ENCODE data around the gene LRRC47. TPM values are rescaled to one million over a fixed set of nuclear protein-coding genes. Genes with fewer than 3 reads are reported as not detected.
"Not testable (repeated sequence)": the region's sequence is repeated elsewhere in the genome, so short reads cannot be mapped to it uniquely, and the experiment has no call there.

LRRC47 gene
- total RNA-seq, 2 donors from 2014 or later, result 30.1 to 30.7 TPM

GRCh38 chr1:3756394-3756793 is 39.9 kb downstream of the LRRC47 start:
- intact Hi-C loops (cut with DNase I), result no loop called here
- no peak for DNase-seq (ENCODE audit: low spot score)

DNA sequence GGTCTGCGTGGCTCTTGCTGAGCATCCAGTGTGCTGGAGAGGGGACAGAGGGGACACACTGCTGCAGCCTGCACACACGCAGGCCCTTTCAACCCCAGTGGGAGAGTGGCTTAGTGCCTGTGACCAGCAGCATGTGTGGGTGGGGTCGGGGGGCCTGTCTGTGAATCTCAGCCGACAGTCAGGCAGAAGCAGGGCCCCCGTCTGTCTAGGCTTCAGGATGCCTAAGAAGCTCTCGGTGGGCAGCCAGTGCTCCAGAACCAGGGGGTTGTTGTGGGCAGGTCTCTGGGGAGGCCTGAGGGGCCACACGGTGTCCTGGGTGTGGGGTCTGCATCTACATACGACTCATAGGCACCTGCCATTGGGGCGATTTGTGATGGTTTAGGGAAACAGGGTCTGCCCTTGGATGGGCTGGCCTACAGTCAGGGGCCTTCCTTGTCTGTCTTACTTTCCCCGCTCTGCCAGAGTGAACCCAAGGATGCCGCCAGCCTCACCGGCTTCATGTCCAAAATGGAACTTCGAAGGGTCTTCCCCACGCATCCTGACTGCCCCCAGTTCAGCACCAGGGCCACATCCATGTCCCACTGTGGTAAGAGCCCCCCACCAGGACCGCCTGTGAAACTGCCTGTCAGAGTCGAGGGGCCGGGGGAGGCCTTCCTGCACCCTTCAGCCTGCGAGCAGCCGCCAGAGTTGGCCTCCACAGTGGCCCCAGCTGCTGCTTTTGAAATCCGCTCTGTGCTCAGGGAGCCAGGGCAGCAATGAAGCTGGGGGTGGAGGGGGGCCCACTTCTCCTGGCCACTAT is 42.4 kb downstream of the LRRC47 start:
- no peak for DNase-seq (ENCODE audit: low spot score)
- intact Hi-C loops (cut with DNase I), result no loop called here

DNA sequence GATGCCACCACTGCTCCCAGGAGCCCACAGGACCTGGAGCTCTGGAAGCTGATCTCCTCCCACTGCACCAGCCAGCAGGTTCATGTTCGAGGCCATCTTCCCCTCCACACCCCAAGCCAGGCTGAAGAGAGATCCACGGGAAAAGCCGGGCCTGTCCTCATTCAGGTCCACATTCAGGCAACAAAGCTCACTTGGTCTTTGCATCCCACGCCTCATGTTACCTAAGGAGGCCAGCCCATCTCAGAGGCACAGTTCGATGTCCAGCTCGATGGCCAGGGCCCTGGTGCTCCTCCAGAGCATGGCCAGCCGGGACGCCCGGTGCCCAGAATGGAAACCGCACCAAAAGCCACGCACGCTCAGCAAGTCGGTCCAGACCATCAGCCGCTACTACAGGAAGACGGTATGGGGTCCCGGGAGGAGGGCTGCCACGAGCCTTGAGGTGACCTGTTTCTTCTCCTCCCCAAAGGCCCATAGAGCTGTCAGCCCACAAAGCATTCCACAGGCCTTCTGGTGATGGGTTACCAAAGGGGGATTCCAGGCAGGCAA is 43.8 kb downstream of the LRRC47 start, which contains the start of gene CCDC27:
Gene CCDC27 (plus strand): TSS at position 51 of the 546 bp plus-strand sequence. CDS start 32 bp downstream, at position 83.
- intact Hi-C loops (cut with DNase I), result no loop called here
- DNase-seq (ENCODE audit: low spot score), result no peak

DNA sequence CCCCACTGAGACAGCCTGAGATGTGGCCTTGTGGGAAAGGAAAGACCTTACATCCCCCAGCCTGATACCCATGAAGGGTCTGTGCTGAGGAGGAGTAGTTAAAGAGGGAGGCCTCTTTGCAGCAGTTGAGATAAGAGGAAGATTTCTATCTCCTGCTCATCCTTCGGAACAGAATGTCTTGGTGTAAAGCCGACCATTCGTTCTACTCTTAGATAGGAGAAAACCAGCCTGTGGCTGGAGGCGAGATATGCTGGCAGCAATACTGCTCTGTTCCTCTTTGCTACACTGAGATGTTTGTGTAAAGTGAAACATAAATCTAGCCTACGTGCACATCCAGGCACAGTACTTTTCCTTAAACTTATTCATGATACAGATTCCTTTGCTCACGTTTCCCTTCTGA is 45.6 kb downstream of the LRRC47 start:
- DNase-seq (ENCODE audit: low spot score), result no peak
- intact Hi-C loops (cut with DNase I), result no loop called here

DNA sequence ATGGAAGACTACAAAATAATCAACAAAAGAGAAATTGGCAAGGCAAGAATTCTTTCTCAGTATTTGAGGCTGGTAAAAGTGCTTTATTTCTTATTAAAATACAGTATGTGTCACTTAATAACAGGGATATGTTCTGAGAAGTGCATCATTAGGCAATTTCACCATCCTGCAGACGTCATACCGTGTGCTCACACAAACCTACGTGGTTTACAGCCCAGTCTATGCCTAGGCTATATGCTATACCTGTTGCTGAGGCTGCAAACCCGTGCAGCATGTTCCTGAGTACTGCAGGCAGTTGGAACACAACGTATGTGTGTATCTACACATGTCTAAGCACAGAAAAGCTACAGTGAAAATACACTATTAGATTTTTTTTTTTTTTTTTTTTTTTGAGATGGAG is 46.8 kb downstream of the LRRC47 start:
- intact Hi-C loops (cut with DNase I), result no loop called here
- no peak for DNase-seq (ENCODE audit: low spot score)

DNA sequence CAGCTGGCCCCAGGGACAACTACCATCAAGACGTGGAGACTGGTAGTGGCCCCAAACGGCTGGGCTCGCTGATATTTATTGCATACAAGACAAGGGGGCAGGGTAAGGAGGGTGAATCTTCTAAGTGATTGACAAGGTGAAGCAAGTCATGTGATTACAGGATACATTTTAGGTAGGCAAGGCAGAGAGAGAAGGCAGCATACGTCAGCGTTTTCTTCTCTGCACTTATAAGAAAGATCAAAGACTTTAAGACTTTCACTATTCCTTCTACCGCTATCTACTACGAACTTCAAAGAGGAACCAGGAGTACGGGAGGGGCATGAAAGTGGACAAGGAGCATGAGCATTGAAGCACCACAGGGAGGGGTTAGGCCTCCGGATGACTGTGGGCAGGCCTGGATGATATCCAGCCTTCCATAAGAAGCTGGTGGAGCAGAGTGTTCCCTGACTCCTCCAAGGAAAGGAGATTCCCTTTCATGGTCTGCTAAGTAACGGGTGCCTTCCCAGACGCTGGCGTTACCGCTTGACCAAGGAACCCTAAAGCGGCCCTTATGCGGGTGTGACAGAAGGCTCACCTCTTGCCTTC is 47.9 kb downstream of the LRRC47 start:
- DNase-seq (ENCODE audit: low spot score); intact Hi-C loops (cut with DNase I): not testable (repeated sequence)

- intact Hi-C loops (cut with DNase I), result no loop called here
- no peak for DNase-seq (ENCODE audit: low spot score)
Observed at GRCh38 chr1:3747903-3748302, 48.4 kb downstream of the LRRC47 start.

GRCh38 chr1:3747522-3747848 is 48.8 kb downstream of the LRRC47 start:
- no peak for DNase-seq (ENCODE audit: low spot score)
- intact Hi-C loops (cut with DNase I), result no loop called here

- intact Hi-C loops (cut with DNase I), result no loop called here
- peak; percentile 97 for DNase-seq (ENCODE audit: low spot score)
Observed at GRCh38 chr1:3746830-3747521, 49.3 kb downstream of the LRRC47 start.

DNA sequence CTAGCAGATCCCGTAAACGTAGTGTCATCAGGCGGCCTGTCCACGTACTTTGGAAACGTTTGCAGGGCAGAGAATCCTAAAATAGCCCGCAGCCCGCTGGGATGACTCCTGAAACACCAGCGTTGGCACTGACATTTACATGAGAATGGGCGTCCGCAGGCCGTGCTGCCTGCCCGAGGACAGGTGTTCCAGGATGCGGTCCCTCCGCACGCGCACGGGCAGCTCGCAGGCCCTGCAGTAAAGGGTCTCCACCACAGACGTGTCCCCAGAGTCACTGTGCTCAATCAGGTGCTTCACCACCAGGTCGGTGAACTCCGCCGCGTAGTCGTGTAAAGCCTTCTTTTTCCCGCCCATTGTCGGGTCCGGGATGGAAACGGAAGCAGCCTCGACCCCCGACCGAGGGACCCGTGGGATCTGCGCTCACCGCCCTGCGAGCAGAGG is 49.9 kb downstream of the LRRC47 start:
- intact Hi-C loops (cut with DNase I), result no loop called here
- DNase-seq (ENCODE audit: low spot score), result no peak

- DNase-seq (ENCODE audit: low spot score), result no peak
- intact Hi-C loops (cut with DNase I), result no loop called here
Observed at GRCh38 chr1:3745590-3746381, 50.5 kb downstream of the LRRC47 start.

- intact Hi-C loops (cut with DNase I), result no loop called here
Observed at GRCh38 chr1:3745071-3745470, 51.2 kb downstream of the LRRC47 start.

GRCh38 chr1:3744646-3745045 is 51.7 kb downstream of the LRRC47 start:
- DNase-seq (ENCODE audit: low spot score), result no peak
- intact Hi-C loops (cut with DNase I), result no loop called here

More at GRCh38 chr1:3745071-3745470, 51.2 kb downstream of the LRRC47 start:
- DNase-seq (ENCODE audit: low spot score), result no peak

DNA sequence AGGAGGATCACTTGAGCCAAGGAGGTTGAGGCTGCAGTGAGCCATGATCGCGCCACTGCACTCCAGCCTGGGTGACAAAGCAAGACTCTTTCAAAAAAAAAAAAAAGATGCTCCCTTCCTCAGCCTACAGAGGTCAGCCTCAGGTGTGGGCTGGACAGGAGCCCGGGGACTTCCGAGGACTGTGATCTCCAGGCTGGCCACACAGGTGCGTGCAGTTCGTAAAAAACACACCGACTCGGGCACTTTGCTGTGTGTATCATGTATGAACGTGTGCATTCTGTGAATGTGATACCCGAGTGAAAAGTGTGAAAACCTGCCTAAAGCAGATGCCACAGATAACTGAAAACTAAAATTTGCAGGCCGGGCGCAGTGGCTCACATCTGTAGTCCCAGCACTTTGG is 52.5 kb downstream of the LRRC47 start:
- DNase-seq (ENCODE audit: low spot score), result no peak
- intact Hi-C loops (cut with DNase I), result no loop called here

- DNase-seq (ENCODE audit: low spot score), result no peak
- intact Hi-C loops (cut with DNase I), result no loop called here
Observed at GRCh38 chr1:3743421-3743820, 52.9 kb downstream of the LRRC47 start.

GRCh38 chr1:3742439-3743298 is 53.6 kb downstream of the LRRC47 start:
- no peak for DNase-seq (ENCODE audit: low spot score)
- intact Hi-C loops (cut with DNase I), result no loop called here

- intact Hi-C loops (cut with DNase I), result no loop called here
- no peak for DNase-seq (ENCODE audit: low spot score)
Observed at GRCh38 chr1:3741566-3742438, 54.5 kb downstream of the LRRC47 start.

- intact Hi-C loops (cut with DNase I), result no loop called here
- DNase-seq (ENCODE audit: low spot score), result no peak
Observed at GRCh38 chr1:3740752-3741151, 55.5 kb downstream of the LRRC47 start.
